Endothelial cell of umbilical vein (primary cell): ENCODE measurements around the gene RPL23. TPM values are rescaled to one million over a fixed set of nuclear protein-coding genes. Genes with fewer than 3 reads are reported as not detected.

ENCODE experiments used
- BruUV-seq: library from RNA; stranded (reverse); fragments of 400-500 nt; replicated peaks from 2 replicates; lab custom pipeline; 2021; lab: Mats Ljungman, UMichigan
- CTCF ChIA-PET: fragments of 300-600, 350-600 bp; sonication (Branson Sonifier 250); formaldehyde crosslinking; loops from one replicate; lab custom pipeline; 2021; ENCODE audit warnings: antibody characterized with exemption, inconsistent platforms; lab: Charles Lee
- POLR2A ChIA-PET: fragments of 300-600, 350-600 bp; sonication (Branson Sonifier 250); formaldehyde crosslinking; loops from one replicate; lab custom pipeline; 2021; ENCODE audit warnings: antibody characterized with exemption, inconsistent platforms; lab: Charles Lee
- DNase-seq: peaks from one replicate; pipeline ENCODE4 v3.0.0-alpha.2; 2011; ENCODE audit warnings: low read depth, low spot score
- FAIRE-seq: peaks from 2 replicates; lab custom pipeline; 2011; peaks lifted over from hg19 to GRCh38; lab: Jason Lieb, UNC
- H2AFZ ChIP-seq: 2 replicates; pipeline ENCODE4 v1.6.0; 2012; ENCODE audit warnings: low read depth, low read length, control low read depth, inconsistent platforms
- H3K27ac ChIP-seq: 2 replicates; pipeline ENCODE4 v1.5.1; 2011; ENCODE audit warnings: low read depth, mild to moderate bottlenecking, control low read depth, low read length, moderate library complexity; ENCODE audit not compliant: insufficient read depth
- H3K27me3 ChIP-seq, 2 experiments: 2 replicates each; pipeline versions ENCODE4 v1.6.0 to v1.6.1; 2011; ENCODE audit warnings: low read length in 2 of 2, mixed read lengths in 1 of 2; ENCODE audit not compliant: control insufficient read depth in 2 of 2, insufficient read depth in 2 of 2
- H3K36me3 ChIP-seq, 2 experiments: 2 replicates in 1 of 2; 3 replicates in 1 of 2; pipeline ENCODE4 v1.5.1; 2011; ENCODE audit warnings: low read length in 2 of 2, mild to moderate bottlenecking in 1 of 2, moderate library complexity in 1 of 2; ENCODE audit not compliant: control insufficient read depth in 2 of 2, insufficient read depth in 2 of 2; ENCODE audit errors: extremely low read depth in 1 of 2
- H3K4me1 ChIP-seq: 3 replicates; pipeline ENCODE4 v1.5.1; 2011; ENCODE audit warnings: mild to moderate bottlenecking, low read length; ENCODE audit not compliant: control insufficient read depth, insufficient read depth; ENCODE audit errors: extremely low read depth
- H3K4me2 ChIP-seq: 2 replicates; pipeline ENCODE4 v1.6.1; 2011; ENCODE audit warnings: low read length, control low read depth, mixed read lengths; ENCODE audit not compliant: insufficient read depth
- H3K4me3 ChIP-seq, 3 experiments: fragments of 200-600 bp in 1 of 3; sonication (generic), shearing (Covaris generic) in 1 of 3; replicated peaks in 1 of 3; 2 replicates each; pipeline ENCODE4 v1.5.1; 2011 to 2016; ENCODE audit warnings: control low read depth in 3 of 3, low read length in 3 of 3, mild to moderate bottlenecking in 2 of 3, inconsistent platforms in 1 of 3, low read depth in 1 of 3, moderate library complexity in 1 of 3; ENCODE audit not compliant: insufficient read depth in 1 of 3
- H3K79me2 ChIP-seq: 2 replicates; pipeline ENCODE4 v1.6.0; 2012; ENCODE audit warnings: low read length, inconsistent platforms; ENCODE audit not compliant: control insufficient read depth, insufficient read depth
- H3K9ac ChIP-seq: replicated peaks from 2 replicates; pipeline ENCODE3; 2011; ENCODE audit warnings: low read length, control low read depth; ENCODE audit not compliant: insufficient read depth; ENCODE audit errors: extremely low read depth
- H3K9me1 ChIP-seq: replicated peaks from 3 replicates; pipeline ENCODE4 v1.6.0; 2011; ENCODE audit warnings: mild to moderate bottlenecking, low read length; ENCODE audit not compliant: control insufficient read depth, insufficient read depth; ENCODE audit errors: extremely low read depth
- H3K9me3 ChIP-seq: replicated peaks from 2 replicates; pipeline ENCODE4 v1.5.1; 2012; ENCODE audit warnings: low read length, inconsistent platforms; ENCODE audit not compliant: control insufficient read depth, insufficient read depth
- H4K20me1 ChIP-seq: replicated peaks from 2 replicates; pipeline ENCODE3; 2011; ENCODE audit warnings: mild to moderate bottlenecking, low read length; ENCODE audit not compliant: control insufficient read depth, insufficient read depth; ENCODE audit errors: extremely low read depth
- FOS ChIP-seq: IDR thresholded peaks from 2 replicates; pipeline ENCODE4 v1.6.1; 2011; ENCODE audit warnings: mild to moderate bottlenecking, low read length, moderate library complexity, borderline replicate concordance; ENCODE audit not compliant: insufficient read depth
- MYC ChIP-seq: IDR thresholded peaks from one replicate; pipeline ENCODE4 v1.6.1; 2011; ENCODE audit warnings: mild to moderate bottlenecking, low read depth, low read length
- POLR2AphosphoS5 ChIP-seq: IDR thresholded peaks from 2 replicates; pipeline ENCODE4 v1.6.1; 2012; ENCODE audit warnings: low read depth, mild to moderate bottlenecking, control low read depth, low read length, moderate library complexity; ENCODE audit not compliant: insufficient read depth
- dilution Hi-C: fragments of 300-500 bp; cut with MboI; formaldehyde crosslinking; loops from one replicate; pipeline ENCODE4 v1.15.0; 2019; ENCODE audit warnings: low sequenced_read_pairs; ENCODE audit not compliant: extremely low pct_ligation_motif_present
- intact Hi-C: fragments of 100-400 bp; cut with micrococcal nuclease; formaldehyde crosslinking; loops from one replicate; pipeline ENCODE4 v1.10.0; 2022
- polyA plus RNA-seq, 4 experiments: library from polyadenylated mRNA; depleted of rRNA in 3 of 4; stranded (reverse) in 3 of 4; unstranded in 1 of 4; fragments of >200 nt; gene quantifications; 2 replicates each; pipeline versions ENCODE4 v1.2.1 to v1.2.3, GENCODE V29; 2011 to 2012; ENCODE audit warnings: missing spikeins in 1 of 4
- total RNA-seq: library from RNA; stranded (reverse); gene quantifications from 2 replicates; pipeline ENCODE4 v1.2.3, GENCODE V29; 2021
- TF ChIP-seq, protein P1 (sequence below): IDR thresholded peaks from 2 replicates; pipeline ENCODE4 v1.6.1; 2011; ENCODE audit not compliant: insufficient read depth, insufficient read length
- TF ChIP-seq, protein P2 (sequence below), 2 donors: IDR thresholded peaks; 1 replicate in 1 of 2; 2 replicates in 1 of 2; pipeline ENCODE4 v1.5.1; 2011; ENCODE audit warnings: low read length in 2 of 2, mild to moderate bottlenecking in 2 of 2, moderate library complexity in 2 of 2, control low read depth in 1 of 2, inconsistent platforms in 1 of 2, low read depth in 1 of 2; ENCODE audit not compliant: insufficient read depth in 1 of 2; ENCODE audit errors: extremely low read depth in 1 of 2

Gene RPL23
- total and polyA plus RNA-seq, 2 donors (not counting 3 experiments of a cell fraction or from before 2014, with no cell fraction given), result 1,292 to 1,847 TPM

DNA sequence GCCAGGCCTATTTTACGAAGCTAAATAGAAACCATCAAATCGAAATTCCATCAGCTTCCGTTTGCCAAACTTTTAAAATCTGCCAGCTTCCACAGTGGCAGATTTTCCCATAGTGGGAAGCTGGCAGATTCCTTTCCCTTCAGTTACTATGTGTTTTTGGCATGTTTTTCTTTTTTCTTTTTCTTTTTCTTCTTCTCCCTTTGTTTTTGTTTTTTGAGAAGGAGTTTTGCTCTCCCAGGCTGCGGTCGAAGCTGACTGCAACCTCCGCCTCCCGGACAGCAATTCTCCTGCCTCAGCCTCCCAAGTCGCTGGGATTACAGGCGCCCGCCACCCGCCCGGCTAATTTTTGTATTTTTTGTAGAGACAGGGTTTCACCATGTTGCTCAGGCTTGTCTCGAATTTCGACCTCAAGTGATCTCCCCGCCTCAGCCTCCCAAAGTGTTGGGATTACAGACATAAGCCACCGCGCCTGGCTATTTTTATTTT lies 27.7 kb downstream of the RPL23 start:
- DNase-seq, result no peak
- Histone ChIP-seq H3K4me3 (peak overlapping the region in 2 of 3 experiments; percentile 77 to 79), H4K20me1 (no peaks in the 10 kb centered on the region), H3K4me1 (peaks cover 10% of the 10 kb centered on the region), H3K27me3 (no peaks in the 10 kb centered on the region), H3K9me1 (no peaks in the 10 kb centered on the region), H3K36me3 (peaks cover 0 to 5% of the 10 kb centered on the region in 2 experiments), H3K79me2 (peaks cover 28% of the 10 kb centered on the region), H3K4me2 (peak overlapping the region; percentile 63), H3K27ac (peak overlapping the region; percentile 96), H2AFZ (peak overlapping the region; percentile 79), H3K9ac (peak overlapping the region; percentile 90), H3K9me3 (no peaks in the 10 kb centered on the region)
- CTCF ChIA-PET, result interaction anchor here (1.3 kb wide), 2 partner anchors 9 to 28 kb away, joined by 4 to 7 read pairs; partner anchors contain the start of gene RPL23
- no peak for FAIRE-seq
- no TSS peak for BruUV-seq
- POLR2A ChIA-PET, result interaction anchor here (0.7 to 1.2 kb wide), 2 partner anchors 8 to 28 kb away, joined by 4 to 6 read pairs; partner anchors contain the start of gene RPL23
- dilution Hi-C loops, result no loop called here
- TF ChIP-seq MYC (no peak), FOS (no peak), POLR2AphosphoS5 (no peak)
- TF ChIP-seq, protein P1, sequence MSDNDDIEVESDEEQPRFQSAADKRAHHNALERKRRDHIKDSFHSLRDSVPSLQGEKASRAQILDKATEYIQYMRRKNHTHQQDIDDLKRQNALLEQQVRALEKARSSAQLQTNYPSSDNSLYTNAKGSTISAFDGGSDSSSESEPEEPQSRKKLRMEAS, result no peak
- TF ChIP-seq, protein P2, sequence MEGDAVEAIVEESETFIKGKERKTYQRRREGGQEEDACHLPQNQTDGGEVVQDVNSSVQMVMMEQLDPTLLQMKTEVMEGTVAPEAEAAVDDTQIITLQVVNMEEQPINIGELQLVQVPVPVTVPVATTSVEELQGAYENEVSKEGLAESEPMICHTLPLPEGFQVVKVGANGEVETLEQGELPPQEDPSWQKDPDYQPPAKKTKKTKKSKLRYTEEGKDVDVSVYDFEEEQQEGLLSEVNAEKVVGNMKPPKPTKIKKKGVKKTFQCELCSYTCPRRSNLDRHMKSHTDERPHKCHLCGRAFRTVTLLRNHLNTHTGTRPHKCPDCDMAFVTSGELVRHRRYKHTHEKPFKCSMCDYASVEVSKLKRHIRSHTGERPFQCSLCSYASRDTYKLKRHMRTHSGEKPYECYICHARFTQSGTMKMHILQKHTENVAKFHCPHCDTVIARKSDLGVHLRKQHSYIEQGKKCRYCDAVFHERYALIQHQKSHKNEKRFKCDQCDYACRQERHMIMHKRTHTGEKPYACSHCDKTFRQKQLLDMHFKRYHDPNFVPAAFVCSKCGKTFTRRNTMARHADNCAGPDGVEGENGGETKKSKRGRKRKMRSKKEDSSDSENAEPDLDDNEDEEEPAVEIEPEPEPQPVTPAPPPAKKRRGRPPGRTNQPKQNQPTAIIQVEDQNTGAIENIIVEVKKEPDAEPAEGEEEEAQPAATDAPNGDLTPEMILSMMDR (IDR thresholded peaks at IDR 0.05; ENCODE audit: extremely low read depth in 1 of 2, insufficient read depth in 1 of 2, low read depth in 1 of 2, low read length in 2 of 2), result no peak
- intact Hi-C loops, result loop anchor here (1.0 to 2.0 kb wide), 2 partner anchors 27 to 73 kb away; partner anchors contain the start of genes PSMB3 and RPL23
